Stimulated activated CD4-positive, alpha-beta T cell treated with anti-CD3 and anti-CD28 coated beads, Interleukin-2, amount 100 ng/mL, for 4 hours (primary cell): ENCODE measurements around the gene ANO4.

Experiments used
- DNase-seq: peaks from one replicate; pipeline ENCODE4 v3.0.0-alpha.2; 2020; ENCODE audit warnings: low read depth

Gene ANO4

GRCh38 chr12:100808777-100809176 is 14.2 kb downstream of the ANO4 start:
- no peak for DNase-seq

GRCh38 chr12:100820314-100820713 is 25.7 kb downstream of the ANO4 start:
- no peak for DNase-seq

- no peak for DNase-seq
Measured at GRCh38 chr12:100823963-100824362, 29.4 kb downstream of the ANO4 start.

- DNase-seq: no peak
Measured at GRCh38 chr12:100824476-100824875, 29.9 kb downstream of the ANO4 start.

- DNase-seq: no peak
Measured at GRCh38 chr12:100826323-100826722, 31.7 kb downstream of the ANO4 start.

GRCh38 chr12:100827901-100828520 is 33.4 kb downstream of the ANO4 start:
- no peak for DNase-seq

GRCh38 chr12:100830003-100830795 is 35.6 kb downstream of the ANO4 start:
- no peak for DNase-seq

GRCh38 chr12:100833282-100833681 is 38.7 kb downstream of the ANO4 start:
- DNase-seq: no peak

- no peak for DNase-seq
Measured at GRCh38 chr12:100840748-100841147, 46.2 kb downstream of the ANO4 start.

GRCh38 chr12:100842156-100842555 is 47.6 kb downstream of the ANO4 start:
- no peak for DNase-seq

- no peak for DNase-seq
Measured at GRCh38 chr12:100843061-100843460, 48.5 kb downstream of the ANO4 start.

GRCh38 chr12:100845095-100845494 is 50.5 kb downstream of the ANO4 start:
- DNase-seq: no peak

- no peak for DNase-seq
Measured at GRCh38 chr12:100851637-100852036, 57.1 kb downstream of the ANO4 start.

- DNase-seq: no peak
Measured at GRCh38 chr12:100857418-100857817, 62.8 kb downstream of the ANO4 start.

GRCh38 chr12:100857971-100858370 is 63.4 kb downstream of the ANO4 start:
- no peak for DNase-seq

- no peak for DNase-seq
Measured at GRCh38 chr12:100858656-100859055, 64.1 kb downstream of the ANO4 start.

- no peak for DNase-seq
Measured at GRCh38 chr12:100859063-100859627, 64.6 kb downstream of the ANO4 start.

GRCh38 chr12:100860611-100861010 is 66.0 kb downstream of the ANO4 start:
- no peak for DNase-seq

- no peak for DNase-seq
Measured at GRCh38 chr12:100862676-100863075, 68.1 kb downstream of the ANO4 start.

GRCh38 chr12:100864366-100864765 is 69.8 kb downstream of the ANO4 start:
- DNase-seq: no peak

GRCh38 chr12:100867639-100868393 is 73.2 kb downstream of the ANO4 start:
- DNase-seq: no peak

GRCh38 chr12:100868487-100868886 is 73.9 kb downstream of the ANO4 start:
- no peak for DNase-seq
